ENCODE measurements around the gene AMBP. TPM values are rescaled to one million over a fixed set of nuclear protein-coding genes. Genes with fewer than 3 reads are reported as not detected.

Gene AMBP
- total and polyA plus RNA-seq, 2 of the 13 experiments (the other 11 are each of a cell fraction or from before 2014, with no cell fraction given) = 1,510 to 2,580 TPM

- TF ChIP-seq ZNF841 (CRISPR knock-in tag; IDR thresholded peaks at IDR 0.05; ENCODE audit: borderline replicate concordance) = no peak
- TF ChIP-seq HNF4A (CRISPR knock-in tag; IDR thresholded peaks at IDR 0.05) = no peak
- TF ChIP-seq GRHL1 (CRISPR knock-in tag; conservative IDR thresholded peaks at IDR 0.05) = no peak
- TF ChIP-seq, protein P1, sequence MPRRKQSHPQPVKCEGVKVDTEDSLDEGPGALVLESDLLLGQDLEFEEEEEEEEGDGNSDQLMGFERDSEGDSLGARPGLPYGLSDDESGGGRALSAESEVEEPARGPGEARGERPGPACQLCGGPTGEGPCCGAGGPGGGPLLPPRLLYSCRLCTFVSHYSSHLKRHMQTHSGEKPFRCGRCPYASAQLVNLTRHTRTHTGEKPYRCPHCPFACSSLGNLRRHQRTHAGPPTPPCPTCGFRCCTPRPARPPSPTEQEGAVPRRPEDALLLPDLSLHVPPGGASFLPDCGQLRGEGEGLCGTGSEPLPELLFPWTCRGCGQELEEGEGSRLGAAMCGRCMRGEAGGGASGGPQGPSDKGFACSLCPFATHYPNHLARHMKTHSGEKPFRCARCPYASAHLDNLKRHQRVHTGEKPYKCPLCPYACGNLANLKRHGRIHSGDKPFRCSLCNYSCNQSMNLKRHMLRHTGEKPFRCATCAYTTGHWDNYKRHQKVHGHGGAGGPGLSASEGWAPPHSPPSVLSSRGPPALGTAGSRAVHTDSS (CRISPR knock-in tag; conservative IDR thresholded peaks at IDR 0.05) = no peak
Measured at GRCh38 chr9:114034661-114035062, 43.4 kb downstream of the AMBP start (continued).

GRCh38 chr9:114034196-114034595, 43.9 kb downstream of the AMBP start:
- H3K9ac ChIP-seq (ENCODE audit: insufficient read depth, low read depth, low read length) = no peak overlapping the region
- peaks cover 1 to 38% of the 10 kb centered on the region in 2 experiments; a peak in 4 of 5 replicates for H3K27me3 ChIP-seq (ENCODE audit: control insufficient read depth in 1 of 2, insufficient read depth in 2 of 2, low read length in 2 of 2)
- no peaks in the 10 kb centered on the region for H3K79me2 ChIP-seq (ENCODE audit: insufficient read depth, low read length)
- ATAC-seq = no peak
- CTCF ChIA-PET (ENCODE audit: low intra/inter-chr PET ratio, low total read pairs) = no interaction called here
- H4K20me1 ChIP-seq (ENCODE audit: insufficient read depth, low read length) = no peaks in the 10 kb centered on the region
- POLR2A ChIA-PET = no interaction called here
- in situ Hi-C loops (cut with HindIII; ENCODE audit: extremely low pct_ligation_motif_present, low pct_unique_long_range_greater_than_20kb) (loop anchor here (25.0 kb wide), 1 partner anchor 297 kb away; no protein-coding TSS in a partner anchor), intact Hi-C loops (cut with micrococcal nuclease; ENCODE audit: unreplicated experiment) (no loop called here)
- no peak overlapping the region for H2AFZ ChIP-seq (ENCODE audit: low read length)
- H3K36me3 ChIP-seq (replicated peaks in 1 of 2; ENCODE audit: control insufficient read depth in 1 of 2, insufficient read depth in 2 of 2, low read length in 2 of 2) = no peaks in the 10 kb centered on the region
- 80% methylated on average over 9 of the region's 10 CpGs for whole genome bisulfite sequencing (ENCODE audit: low lambda C conversion rate)
- no peak overlapping the region for H3K27ac ChIP-seq (ENCODE audit: extremely low read length, insufficient read depth, low read length)
- H3K4me3 ChIP-seq (replicated peaks in 1 of 3; ENCODE audit: insufficient read depth in 1 of 3, low read depth in 2 of 3, low read length in 3 of 3) = no peak overlapping the region
- FAIRE-seq = no peak
- TF ChIP-seq ZNF562 (CRISPR knock-in tag; IDR thresholded peaks at IDR 0.05; ENCODE audit: borderline replicate concordance) = no peak
- no peak for TF ChIP-seq ZNF556 (CRISPR knock-in tag; IDR thresholded peaks at IDR 0.05; ENCODE audit: borderline replicate concordance)
- TF ChIP-seq DPF2 (CRISPR knock-in tag; IDR thresholded peaks at IDR 0.05; ENCODE audit: borderline replicate concordance, low read depth) = no peak
- TF ChIP-seq NFATC3 (CRISPR knock-in tag; IDR thresholded peaks at IDR 0.05) = no peak
- no peak overlapping the region for H3K4me2 ChIP-seq (ENCODE audit: low read depth, low read length)
- H3K9me3 ChIP-seq (ENCODE audit: low read length) = no peaks in the 10 kb centered on the region
- peaks cover 1% of the 10 kb centered on the region for H3K4me1 ChIP-seq (ENCODE audit: insufficient read depth, low read length)
- no peak for DNase-seq (ENCODE audit: low spot score)
- no TSS peak for BruUV-seq (replicated peaks)
